GM21526 (cell line): Measurements from ENCODE around the gene SAXO2.
A peak's percentile ranks its signal among the peaks of the same experiment; 100 is the strongest.
"Not testable (repeated sequence)": the region's sequence is repeated elsewhere in the genome, so short reads cannot be mapped to it uniquely, and the experiment has no call there.

Experiments
- ATAC-seq: cut with Tn5 transposase; IDR thresholded peaks from one replicate; pipeline ENCODE4 v1.9.1; 2021; ENCODE audit warnings: moderate library complexity; ENCODE audit not compliant: unreplicated experiment, low FRiP score

SAXO2 gene

DNA sequence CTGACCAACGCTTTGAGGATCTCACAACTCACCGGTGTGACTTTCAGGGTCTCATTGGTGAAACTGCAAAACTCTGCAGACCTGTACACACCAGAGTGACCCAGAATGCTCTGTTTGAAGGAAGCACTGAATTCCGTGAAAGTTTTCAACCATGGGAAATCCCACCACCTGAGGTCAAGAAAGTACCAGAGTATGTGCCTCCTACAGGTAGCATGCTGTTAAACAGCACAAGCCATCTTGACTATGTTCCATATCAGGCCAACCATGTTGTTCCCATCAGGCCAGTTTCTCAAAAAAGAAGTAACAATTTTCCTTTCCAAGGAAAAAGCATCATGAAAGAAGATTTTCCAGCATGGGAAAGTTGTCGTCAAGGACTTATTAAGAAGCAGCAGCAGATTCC lies 19.8 kb downstream of the SAXO2 start:
- not testable (repeated sequence) for ATAC-seq

DNA sequence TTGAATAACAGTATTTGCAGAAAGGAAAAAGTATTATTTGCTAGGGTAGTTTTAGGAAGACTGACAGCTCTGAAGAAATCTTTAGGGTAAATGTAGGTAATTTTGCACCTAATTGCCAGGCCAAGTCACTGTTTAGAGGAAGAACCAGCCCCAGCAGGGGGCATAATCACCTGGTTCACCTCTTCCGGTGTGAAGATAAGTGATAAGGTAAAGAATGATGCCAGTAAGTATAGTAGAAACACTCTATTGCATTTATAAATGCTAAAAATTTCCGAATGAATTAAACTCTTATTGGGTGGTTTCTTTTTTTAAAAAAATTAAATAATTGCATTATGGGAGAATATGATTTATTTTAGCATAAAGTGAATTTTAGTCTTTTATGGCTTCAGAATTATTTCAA lies 21.8 kb downstream of the SAXO2 start:
- not testable (repeated sequence) for ATAC-seq

DNA sequence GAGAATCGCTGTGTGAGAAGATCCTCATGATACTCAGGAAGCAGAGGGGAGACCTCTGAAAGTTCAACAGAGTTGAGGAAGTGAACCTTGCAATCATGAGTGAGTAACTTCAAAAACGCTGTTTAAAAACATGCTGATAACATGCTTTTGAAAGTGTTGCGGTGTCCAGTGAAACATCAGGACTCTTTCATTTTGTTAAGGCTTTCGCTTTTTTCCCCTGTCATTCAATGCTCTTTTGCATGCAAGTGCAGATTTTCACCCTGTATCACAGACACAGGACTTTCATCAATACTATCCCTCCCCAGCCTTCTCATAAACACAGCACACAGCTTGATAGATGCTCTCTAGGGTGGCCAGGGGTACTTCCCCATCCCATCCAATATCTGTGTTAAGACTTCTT lies 23.9 kb downstream of the SAXO2 start:
- peak; percentile 92 for ATAC-seq

DNA sequence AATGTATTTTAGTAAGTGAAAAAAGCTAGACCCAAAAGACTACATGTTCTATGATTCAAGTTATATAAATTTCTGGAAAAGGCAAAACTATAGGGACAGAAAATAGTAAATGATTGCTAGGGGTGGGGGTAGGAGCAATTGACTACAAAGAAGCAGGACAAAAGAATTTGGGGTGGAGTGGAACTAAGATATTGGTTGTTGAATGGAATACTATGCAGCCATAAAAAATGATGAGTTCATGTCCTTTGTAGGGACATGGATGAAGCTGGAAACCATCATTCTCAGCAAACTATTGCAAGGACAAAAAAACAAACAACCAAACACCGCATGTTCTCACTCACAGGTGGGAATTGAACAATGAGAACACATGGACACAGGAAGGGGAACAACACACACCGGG lies 25.6 kb downstream of the SAXO2 start:
- ATAC-seq, result not testable (repeated sequence)

DNA sequence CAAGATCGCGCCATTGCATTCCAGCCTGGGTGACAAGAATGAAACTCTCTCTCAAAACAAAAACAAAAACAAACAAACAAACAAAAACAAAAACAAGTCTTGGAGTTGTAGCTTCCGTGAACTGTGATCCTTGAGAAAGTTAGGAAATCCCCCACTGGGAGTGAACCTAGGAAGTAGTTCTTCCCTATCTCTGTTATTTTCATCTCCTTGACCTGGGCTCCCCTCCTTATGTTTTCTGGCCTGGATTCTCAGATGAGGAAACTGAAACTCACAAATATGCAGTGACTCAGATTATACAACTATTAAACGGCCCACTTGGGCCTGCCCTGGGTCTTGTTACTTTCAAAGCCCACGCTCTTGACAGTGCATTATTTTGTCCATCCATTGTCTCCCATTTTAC lies 29.7 kb downstream of the SAXO2 start:
- no peak for ATAC-seq

DNA sequence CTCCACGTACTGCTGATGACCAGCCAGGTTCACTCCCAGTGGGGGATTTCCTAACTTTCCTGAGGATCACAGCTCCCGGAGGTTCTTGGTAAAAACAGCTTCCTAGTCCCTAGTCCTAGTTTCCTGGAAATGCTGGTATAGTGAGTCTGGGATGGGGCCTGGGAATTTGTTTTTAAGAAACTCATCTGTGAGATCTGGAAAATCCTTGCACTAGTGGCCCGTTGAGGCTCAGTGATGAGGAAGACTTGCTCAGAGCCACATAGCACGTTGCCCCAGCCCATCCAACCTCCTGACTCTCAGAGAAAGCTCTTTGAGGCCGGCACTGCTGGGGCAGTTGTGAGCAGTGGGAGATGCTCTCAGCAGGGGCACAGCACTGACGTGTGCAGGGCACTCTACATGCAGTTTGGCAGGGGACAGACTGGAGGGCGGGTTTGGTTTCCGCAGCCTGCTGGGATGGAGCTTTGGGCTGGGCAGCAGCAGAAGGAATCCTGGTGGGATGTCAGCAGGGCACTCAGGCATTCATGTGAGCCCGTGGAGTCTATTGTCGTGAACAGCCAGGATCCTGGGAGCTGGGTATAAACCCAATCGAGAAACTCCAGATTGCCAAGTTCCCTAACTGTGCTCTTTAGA lies 31.6 kb downstream of the SAXO2 start:
- no peak for ATAC-seq

DNA sequence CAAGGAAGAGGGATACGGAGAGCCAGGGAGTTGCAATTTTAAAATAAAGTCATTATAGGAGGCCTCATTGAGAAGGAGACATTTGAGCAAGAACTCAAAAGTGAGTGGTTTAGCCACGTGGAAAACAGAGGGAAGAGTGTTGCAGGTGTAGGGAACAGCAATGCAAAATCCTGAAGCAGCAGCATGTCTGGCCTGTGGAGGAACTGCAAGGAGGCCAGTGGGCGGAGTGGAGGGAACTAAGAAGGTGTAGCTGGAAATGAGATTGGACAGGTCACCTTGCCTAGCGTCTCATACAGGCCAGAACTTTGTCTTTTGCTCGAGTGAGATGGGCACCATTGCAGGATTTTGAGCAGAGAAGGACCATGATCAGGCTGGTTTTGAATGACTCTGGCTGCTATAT lies 34.9 kb downstream of the SAXO2 start:
- ATAC-seq, result no peak

DNA sequence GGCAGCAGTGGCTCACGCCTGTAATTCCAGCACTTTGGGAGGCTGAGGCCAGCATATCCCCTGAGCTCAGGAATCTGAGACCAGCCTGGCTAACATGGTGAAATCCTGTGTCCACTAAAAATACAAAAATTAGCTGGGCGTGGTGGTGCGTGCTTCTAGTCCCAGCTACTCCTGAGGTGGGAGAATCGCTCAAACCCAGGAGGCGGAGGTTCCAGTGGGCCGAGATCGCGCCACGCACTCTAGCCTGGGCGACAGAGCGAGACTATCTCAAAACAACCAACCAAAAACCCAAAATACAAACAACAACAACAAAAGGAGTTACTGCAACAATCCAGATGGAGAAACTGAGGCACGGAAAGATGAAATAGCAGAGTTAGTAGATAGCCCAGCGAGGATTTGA lies 35.4 kb downstream of the SAXO2 start:
- no peak for ATAC-seq

DNA sequence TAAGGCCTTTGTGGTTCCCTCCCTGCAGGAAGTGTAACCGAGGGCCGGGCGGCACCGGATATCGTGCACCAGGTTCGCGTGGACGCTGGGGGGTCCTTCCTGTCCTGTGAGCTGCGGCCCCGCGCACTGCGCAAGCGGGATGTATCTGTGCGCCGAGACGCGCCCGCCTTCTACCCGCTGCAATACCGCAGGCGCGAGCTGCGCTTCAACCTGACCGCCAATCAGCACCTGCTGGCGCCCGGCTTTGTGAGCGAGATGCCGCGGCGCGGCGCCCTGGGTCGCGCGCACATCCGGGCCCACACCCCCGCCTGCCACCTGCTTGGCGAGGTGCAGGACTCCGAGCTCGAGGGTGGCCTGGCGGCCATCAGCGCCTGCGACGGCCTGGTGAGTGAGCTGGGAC lies 35.9 kb downstream of the SAXO2 start:
- no peak for ATAC-seq

DNA sequence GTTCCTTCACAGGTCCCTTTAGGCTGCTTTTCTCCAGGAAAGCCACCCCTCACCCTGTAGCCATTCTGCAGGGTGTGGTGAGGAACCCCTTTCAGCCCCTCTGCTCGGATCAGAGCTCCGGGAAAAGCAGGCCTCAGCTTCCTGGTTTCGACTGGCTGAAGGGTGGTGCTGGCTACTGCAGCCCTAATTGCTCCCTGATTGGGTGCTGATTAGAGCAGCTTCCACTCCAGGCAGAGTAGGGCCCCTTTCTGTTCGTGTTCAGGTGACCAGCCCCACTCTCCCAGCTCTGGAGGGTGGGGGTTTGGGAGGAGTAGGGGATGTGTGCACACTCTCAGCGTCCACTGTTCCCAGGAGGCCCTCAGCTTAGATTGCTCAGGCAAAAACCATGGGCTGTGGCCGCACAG lies 36.9 kb downstream of the SAXO2 start:
- not testable (repeated sequence) for ATAC-seq

DNA sequence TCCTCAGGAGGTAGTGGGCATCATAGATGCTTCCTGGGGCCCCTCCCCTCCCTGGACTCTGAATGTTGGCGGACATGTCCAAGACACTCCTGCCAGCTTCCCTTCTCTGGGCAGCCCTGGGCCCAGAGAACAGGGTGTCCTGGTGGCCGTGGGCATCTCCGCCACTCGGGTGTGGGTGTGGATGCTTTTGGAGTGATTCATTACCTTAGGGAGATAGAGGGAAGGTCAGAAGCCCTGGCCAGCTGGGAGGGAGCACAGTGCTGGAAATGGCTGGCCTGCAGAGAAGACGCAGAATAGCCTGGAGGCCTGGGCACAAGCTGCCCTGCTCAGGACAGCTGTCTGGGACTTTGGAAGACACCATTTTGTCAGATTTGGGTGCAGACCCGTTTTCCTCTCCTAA lies 37.7 kb downstream of the SAXO2 start:
- ATAC-seq, result not testable (repeated sequence)

DNA sequence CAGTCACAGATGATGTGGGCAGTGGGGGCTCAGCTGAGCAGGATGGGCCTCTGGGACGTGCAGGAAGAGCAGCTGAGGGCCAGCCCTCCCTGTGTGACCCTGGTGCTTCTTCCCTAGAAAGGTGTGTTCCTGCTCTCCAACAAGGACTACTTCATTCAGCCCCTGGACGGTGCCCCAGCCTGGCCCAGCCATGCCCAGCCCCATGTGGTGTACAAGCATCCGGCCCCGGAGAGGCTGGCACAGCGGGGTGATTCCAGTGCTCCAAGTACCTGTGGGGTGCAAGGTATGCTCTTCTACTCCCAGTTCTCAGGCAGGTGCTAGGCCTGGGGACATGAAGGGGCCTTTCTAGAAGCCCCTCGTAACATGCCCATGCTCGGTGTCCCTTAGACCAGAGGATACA lies 38.3 kb downstream of the SAXO2 start:
- no peak for ATAC-seq

DNA sequence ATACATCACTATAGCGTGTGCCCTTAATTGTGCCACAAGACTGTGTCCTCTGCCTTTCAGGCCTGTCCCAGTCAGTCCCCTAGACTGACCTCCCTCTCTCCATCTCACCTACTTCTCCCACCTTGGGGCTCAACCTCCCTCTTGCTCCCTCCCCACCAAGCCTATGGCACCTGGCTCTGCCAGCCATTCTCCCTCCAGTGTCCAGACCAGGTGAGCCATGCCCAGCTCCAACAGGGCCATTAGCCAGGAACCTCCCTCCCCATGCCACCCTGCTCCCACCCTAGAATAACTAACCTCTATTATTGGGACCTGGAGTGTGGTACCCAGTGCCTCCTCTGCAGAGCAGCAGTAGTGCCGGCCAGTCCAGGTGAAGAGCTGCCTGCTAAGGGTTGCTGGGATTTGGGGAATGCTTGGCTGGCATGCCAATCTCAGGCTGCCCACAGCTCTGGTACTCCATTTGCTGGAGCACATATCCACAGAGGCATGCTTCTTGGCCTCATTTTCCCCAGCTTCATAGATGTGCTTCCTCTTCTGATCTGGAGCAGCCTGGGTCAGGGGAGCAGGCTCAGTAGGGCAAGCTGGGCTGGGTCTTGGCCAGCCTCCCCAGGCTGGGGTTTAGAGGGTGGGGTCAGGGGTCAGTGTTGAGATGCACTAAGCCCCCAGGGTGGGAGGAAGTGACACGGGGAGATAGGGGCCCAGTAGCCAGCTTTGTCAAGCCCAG lies 38.8 kb downstream of the SAXO2 start:
- no peak for ATAC-seq

DNA sequence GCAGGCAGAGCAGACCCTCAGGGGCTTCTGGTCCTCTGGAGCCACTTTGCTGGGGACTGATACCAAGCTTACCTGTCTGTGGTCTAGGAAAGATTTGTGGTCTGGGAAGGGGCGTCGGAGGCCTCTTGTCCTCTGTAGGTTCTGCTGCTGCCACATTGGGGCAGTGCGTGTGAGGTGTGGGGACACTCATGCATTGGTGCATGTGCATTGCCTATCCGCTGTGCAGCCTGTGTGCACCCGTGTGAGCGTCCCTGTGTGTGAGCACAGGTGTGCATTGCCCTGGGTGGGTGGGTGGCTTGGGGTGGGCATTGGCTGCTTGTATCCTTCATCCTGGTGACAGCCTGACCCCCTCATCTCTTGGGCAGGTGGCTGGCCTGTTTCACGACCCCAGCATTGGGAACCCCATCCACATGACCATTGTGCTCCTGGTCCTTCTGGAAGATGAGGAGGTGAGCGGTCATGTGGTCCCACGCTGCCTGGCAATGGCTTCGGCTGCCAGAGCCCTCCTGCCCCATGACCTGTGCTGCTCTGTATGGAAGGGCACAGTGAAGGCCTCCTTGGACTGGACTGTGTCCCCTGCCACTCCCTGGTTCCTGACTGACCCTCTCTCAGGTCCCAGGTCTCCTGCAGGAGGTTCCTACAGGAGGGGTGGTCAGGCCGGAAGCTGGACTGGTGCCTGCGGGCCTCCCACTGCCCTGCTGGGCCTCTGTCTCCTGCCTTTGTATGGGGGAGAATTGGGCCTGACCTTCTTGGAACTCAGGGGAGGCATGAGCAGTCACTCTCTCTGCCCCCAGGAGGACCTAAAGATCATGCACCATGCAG lies 41.5 kb downstream of the SAXO2 start:
- ATAC-seq, result no peak

DNA sequence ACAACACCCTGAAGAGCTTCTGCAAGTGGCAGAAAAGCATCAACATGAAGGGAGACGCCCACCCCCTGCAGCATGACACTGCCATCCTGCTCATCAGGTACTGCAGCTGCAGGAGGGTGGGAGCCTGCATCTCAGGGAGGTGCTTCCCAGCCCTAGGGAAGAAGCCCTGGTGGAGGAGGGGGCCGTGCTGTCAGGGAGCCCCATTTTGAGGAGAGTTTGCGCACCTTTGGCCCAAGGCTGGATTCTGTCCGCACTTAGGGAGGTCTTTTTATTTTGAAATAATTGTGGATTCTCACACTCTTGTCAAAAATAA lies 42.1 kb downstream of the SAXO2 start:
- ATAC-seq, result no peak

DNA sequence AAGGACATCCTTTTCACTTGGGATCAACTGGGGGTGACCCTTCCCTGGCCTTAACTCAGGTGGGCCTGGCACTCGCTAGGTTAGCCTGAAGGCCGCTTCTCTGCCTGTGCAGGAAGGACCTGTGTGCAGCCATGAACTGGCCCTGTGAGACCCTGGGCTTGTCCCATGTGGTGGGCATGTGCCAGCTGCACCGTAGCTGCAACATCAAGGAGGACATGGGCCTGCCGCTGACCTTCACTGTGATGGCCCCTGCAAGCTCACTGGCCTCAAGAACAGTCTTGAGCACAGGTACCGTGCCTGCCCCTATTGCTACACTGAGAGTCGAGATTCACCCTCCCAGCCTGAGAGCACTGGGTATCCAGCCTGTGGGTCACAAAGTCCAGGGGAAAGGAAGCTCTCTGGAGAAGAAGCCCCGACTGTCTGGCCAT lies 43.0 kb downstream of the SAXO2 start:
- ATAC-seq, result no peak

DNA sequence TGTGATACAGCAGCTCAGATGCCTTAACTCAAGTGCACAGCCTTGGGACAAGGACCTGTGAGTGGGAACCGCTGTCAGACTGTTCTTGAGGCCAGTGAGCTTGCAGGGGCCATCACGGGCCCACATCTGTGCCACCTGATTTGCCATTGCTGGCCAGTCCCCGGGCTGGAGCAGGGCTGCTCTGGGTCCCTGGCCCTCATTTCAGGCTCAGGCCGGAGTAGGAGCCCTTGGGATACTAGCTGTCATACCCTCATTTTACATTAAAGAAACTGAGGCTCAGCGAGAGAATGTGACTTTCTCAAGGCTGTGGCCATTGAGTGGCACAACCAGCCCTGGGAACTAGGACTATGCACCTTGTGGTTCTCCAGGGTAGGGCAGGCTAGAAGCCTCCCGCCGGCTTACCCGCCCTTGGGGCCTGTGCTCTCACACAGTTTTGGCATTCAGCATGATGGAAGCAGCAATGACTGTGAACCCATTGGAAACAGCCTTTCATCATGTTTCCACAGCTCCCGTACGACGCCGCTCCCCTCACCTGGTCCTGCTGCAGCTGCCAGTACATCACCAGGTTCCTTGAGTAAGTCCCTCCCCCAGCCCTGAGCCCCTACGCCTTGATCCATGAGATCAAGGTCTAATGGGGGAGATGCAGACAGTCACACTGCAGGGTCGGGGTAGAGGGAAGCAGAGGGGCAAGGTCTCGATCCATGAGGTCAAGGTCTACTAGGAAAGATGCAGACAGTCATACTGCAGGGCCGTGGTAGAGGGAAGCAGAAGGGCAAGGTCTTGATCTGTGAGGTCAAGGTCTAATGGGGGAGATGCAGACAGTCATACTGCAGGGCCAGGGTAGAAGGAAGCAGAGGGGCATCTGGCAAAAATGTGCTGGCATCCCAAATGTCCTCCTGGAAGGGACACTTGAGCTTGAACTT lies 44.4 kb downstream of the SAXO2 start:
- ATAC-seq, result no peak

DNA sequence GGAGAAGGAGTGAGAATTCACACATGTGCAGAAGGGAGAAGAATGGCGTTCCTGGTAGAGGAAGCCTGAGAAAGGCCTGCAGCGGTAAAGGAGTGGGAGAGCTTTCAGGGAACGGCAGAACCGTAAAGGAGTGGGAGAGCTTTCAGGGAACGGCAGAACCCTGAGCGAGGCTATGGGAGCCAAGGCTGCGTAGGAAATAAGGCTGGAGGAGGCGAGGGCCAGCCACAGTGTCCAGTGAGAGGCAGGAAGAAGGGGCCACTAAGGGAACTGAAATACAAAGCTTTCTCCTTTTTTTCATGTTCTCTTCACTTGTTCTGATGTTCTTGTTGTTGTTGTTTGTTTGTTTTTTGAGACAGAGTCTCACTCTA lies 45.1 kb downstream of the SAXO2 start:
- no peak for ATAC-seq

DNA sequence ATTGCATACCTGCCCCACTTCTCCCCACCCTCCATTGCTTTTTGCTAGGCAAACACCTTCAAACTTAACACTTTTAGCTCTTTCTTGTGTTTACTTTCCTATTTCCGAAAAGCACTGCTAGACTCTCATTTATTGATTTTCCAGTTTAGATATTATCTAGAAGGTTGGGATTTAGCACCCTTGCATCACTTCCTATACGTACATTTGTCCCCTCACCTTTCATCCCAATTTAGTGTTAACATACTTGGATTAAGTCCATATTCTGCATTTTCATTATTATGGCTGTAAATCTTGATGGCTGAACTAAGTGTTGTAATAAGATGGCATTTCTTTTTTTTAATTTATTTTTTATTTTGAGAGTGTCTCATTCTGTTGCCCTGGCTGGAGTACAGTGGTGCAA lies 47.2 kb downstream of the SAXO2 start:
- ATAC-seq, result no peak

DNA sequence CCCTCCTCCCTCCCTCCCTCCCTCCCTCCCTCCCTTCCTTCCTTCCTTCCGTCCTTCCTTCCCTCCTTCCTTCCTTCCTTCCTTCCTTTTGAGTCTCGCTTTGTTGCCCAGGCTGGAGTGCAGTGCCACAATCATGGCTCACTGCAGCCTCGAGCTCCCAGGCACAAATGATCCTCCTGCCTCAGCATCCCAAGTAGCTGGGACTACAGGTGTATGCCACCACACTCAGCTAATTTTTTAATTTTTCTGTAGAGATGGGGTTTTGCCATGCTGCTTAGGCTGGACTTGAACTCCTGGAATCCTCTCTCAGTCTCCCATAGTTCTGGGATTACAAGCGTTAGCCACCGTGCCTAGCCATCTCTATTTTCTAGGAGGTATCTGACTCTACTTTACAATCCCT lies 48.7 kb downstream of the SAXO2 start:
- not testable (repeated sequence) for ATAC-seq
